GM18517 (cell line): ENCODE measurements around the gene C5orf52.

Experiments
- ATAC-seq: cut with Tn5 transposase; IDR thresholded peaks from one replicate; pipeline ENCODE4 v1.9.1; 2021; ENCODE audit warnings: mild to moderate bottlenecking, moderate library complexity; ENCODE audit not compliant: unreplicated experiment

The C5orf52 gene

GRCh38 chr5:157670662-157671591, at the start of gene C5orf52:
Gene C5orf52, plus strand, starts transcription at chr5:157671533. Its CDS starts 82 bp downstream, at chr5:157671615.
- no peak for ATAC-seq

GRCh38 chr5:157624144-157624543, 47.2 kb upstream of the C5orf52 start:
- no peak for ATAC-seq

- no peak for ATAC-seq
Observed at GRCh38 chr5:157626831-157627230, 44.5 kb upstream of the C5orf52 start.

GRCh38 chr5:157630341-157630740, 41.0 kb upstream of the C5orf52 start:
- ATAC-seq = no peak

- ATAC-seq = no peak
Observed at GRCh38 chr5:157640406-157641066, 30.8 kb upstream of the C5orf52 start.

DNA sequence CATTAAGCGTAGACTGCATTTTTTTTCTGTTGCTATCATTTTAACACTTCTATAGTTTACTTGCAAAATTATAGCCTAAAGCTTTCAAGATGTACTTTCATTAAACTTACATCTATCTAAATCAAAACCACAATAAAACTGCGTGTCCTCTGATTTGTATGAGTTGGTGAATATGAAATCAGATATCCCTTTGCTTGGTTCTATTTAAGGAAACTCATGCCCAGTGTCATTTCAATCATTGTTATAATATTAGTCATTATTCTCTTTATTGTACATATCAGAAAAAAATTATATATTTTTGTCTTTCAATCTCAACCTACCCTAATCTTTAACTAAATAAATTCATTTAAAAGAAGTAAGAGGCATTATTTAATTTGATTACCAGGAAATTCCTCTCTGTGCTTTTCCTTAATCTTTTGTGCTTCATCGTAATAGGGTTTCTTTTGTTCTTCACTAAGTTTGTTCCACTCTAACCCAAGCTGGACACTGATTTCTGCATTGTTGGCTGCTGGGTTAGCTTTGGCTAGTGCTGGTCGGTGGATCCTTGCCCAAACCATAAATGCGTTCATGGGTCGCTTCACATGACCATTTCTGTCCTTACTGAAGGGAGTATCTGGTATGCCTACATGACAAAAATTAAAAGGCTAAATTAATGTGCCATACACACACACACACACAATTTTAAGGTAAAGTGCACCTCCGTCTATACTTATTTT, 22.9 kb upstream of the C5orf52 start:
- no peak for ATAC-seq

DNA sequence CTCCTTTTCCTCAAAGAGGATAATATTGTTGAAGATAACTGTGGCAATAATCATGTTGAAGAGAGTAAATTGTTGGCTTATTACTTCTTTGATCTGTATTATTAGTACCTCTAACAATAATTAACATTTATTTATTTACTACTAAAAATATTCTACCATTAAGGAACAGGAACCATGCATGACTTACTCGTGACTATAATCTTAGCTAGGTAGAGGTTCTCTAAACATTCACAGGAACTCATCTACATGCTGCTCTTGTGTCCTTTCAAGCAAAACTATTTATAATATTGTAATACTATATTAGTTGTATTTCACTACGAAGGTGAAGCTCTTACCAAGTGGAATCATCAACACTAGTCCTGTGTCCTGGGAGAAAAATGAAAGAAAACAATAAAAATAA, 22.2 kb upstream of the C5orf52 start:
- no peak for ATAC-seq

DNA sequence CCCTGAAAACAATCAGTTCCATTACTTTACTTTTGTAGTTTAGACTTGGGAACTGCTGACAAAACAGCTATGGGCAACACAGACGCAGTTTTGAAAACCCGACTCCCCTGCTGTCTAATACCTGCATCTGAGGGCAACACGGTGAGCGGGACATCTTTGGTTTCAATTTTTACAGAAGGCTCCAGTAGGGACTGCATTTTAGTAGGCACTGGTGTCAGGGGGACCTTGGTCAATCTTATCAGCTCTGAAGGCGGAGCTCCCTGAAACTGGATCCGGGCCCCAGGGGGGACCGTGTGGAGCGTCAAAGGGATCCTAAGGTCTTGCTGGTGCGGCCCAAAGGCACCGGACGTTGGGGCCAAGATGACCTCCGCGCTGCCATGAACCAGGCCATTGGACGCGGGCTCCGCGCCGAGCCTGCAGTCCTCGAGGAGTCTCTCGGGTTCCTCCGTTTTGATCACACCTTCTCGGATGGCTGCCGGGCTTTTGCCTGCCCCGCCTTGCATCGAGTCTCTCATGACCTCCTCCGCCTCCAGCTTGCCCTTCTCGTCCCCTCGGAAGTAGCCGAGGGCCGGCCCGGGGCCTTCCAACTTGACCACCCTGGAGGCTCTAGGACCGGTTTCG, 20.2 kb upstream of the C5orf52 start:
- no peak for ATAC-seq

DNA sequence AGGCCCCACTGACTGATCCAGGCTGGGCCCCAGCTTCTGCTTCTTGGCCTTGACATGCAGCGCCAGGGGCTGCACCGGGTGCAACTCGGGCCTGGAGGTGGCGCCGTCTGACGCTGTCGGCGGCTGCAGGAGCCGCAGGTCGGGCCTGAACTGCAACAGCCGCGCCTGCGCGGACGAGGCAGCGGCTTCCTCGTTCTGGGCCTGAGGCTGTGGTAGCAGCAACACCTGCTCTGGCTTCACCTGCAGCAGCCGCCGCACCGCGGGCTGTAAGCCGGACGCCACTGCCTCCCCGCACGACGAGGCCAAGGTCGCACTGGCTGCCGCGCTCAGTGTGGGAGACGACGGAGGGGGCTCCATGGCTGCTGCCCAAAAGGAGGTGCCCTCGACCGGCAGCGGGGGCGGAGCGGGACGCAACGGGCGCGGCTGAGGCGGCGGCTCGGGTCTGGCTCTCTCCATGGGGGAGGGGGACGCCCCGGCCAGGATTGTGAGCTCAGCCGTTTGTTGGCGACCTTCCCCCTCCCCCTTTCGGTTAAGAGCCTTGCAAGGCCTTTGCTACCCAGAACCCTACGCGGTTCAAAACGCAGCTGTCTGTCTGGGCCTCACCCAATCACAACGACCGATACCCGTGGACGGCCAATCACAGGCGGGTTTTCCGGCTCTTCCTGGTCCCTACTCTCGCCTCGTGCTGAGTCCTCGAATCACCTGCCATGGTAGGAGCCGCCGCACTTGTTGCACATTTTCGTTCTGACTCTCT, 19.5 kb upstream of the C5orf52 start:
- ATAC-seq = no peak

- ATAC-seq = no peak
Observed at GRCh38 chr5:157652377-157652692, 19.0 kb upstream of the C5orf52 start, which contains the start of gene SOX30. Gene SOX30, minus strand, starts transcription at chr5:157652438. Its CDS starts 360 bp downstream, at chr5:157652078.

- ATAC-seq = no peak
Observed at GRCh38 chr5:157657516-157657915, 13.8 kb upstream of the C5orf52 start.

GRCh38 chr5:157658893-157659292, 12.4 kb upstream of the C5orf52 start:
- no peak for ATAC-seq

DNA sequence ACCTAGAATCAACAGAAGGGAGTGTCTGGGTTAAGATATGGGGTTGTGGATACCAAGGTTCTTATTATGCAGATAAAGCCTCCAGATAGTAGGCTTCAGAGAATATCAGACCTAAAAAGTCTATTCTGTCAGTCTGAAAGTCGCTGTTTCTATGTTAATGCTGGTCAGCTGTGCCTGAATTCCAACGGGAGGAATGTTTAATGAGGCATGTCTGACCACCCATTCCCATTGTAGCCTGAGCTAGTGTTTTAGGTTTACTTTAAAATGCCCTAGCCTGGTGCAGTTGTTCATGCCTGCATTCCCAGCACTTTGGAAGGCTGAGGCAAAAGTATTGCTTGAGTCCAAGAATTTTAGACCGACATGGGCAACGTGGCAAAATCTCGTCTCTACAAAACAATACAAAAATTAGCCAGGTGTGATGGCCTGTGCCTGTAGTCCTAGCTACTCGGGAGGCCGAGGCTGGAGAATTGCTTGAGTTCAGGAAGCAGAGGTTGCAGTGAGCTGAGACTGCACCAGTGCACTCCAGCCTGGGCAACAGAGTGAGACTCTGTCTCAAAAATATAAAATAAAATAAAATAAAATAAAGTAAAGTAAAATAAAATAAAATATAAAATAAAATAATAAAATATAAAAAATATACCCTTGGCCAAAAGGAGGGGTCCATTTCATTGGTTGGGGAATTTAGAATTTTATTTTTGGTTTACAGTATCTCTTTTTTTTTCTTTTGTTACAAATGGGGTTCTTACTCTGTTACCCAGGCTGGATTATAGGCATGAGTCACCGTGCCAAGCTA, 11.3 kb upstream of the C5orf52 start:
- ATAC-seq = no peak

- ATAC-seq = no peak
Observed at GRCh38 chr5:157665467-157666070, 5.8 kb upstream of the C5orf52 start.

DNA sequence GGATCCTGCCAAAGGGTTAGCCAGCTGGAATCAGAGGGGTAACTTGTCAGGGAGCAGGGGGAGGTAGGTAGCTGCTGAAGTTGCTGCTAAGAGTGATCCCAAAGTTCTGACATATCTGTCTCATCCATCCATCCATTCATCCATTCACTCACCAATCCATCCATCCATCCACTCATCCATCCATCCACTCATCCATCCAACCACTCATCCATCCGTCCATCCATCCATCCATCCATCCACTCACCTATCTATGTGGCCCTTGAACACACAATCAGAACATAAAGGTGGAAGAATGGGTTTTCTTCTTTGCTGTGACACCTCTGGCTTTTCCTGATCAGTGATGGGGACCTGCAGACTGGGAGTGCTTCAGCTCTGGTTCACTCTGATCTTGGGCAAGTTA, 3.0 kb upstream of the C5orf52 start:
- ATAC-seq = no peak

DNA sequence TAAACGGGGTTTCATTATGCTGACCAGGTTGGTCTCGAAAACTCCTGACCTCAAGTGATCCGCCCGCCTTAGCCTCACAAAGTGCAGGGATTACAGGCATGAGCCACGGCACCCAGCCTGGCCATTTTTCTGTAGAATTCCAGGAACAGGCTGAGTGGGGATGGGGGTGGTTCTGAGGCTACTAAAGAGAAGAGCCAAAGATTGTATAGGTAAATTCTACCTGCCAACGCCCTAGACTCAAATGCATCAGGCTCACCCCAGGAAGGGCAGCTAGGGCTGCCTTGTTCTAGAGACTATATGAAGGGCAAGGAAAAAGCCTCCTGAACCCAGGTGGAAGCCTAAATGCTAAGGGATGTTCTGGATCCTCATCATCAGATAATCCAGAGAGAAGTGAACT, 1.6 kb upstream of the C5orf52 start:
- ATAC-seq = no peak

DNA sequence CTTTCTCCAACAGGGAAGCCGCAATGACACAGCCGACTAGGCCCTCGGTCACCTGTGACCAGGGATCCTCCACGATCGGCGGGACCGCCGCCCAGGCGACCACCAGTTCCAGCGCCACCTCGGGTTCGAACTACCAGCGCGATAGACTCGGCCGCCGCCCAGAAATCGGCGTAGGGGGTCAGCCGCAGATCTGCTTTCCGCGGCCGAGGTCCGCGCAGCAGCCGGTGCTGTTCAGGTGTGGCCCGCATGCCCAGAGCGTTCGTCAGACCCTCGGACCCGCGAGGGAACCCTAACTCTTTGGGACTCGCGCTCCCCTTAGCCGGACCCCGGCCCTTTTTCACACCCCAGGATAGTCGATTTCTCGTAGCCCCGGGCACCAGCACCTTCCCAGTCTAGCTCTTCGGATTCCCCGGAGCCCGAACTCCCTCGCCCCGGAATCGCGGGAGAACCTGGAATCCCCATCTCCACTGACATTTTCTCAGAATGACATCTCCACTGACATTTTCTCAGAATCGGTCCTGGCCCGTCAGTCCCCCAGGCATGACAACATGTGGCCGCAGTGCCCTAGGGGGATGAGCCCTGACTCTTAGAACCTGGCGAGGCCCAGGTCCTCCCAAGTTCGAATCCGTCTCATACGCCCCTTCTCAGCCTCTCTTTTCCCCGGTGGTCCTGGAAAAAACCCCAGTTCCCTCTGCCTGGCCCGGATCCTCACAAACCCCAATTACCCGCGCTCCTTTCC, 428 bp downstream of the C5orf52 start:
- no peak for ATAC-seq

GRCh38 chr5:157672976-157673375, 1.6 kb downstream of the C5orf52 start:
- ATAC-seq = no peak
